ENCODE measurements around the gene ZCWPW2. TPM values are rescaled to one million over a fixed set of nuclear protein-coding genes. Genes with fewer than 3 reads are reported as not detected.

Gene ZCWPW2
- total RNA-seq, 2 donors from 2014 or later = 1.2 to 3.4 TPM

DNA sequence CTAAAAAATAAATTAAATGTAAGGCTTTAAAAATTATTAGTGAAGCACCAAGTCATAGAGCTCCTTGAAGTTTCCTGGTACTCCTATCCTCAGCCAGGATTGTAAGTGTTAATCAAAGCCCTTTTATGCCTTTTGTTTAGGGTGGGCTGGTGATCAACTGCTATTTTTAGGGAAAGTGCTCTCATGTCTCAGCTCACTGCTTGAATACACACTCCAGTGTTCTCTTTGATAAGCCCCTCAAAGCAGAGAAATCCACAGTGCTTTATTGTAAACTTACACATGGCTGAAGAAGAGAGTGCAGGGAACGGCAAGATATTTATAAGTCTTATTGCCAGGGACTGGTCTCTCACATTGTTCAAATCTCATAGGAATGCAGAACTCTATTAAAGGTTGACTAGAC lies 156.5 kb downstream of the ZCWPW2 start:
- TF ChIP-seq, protein P1, sequence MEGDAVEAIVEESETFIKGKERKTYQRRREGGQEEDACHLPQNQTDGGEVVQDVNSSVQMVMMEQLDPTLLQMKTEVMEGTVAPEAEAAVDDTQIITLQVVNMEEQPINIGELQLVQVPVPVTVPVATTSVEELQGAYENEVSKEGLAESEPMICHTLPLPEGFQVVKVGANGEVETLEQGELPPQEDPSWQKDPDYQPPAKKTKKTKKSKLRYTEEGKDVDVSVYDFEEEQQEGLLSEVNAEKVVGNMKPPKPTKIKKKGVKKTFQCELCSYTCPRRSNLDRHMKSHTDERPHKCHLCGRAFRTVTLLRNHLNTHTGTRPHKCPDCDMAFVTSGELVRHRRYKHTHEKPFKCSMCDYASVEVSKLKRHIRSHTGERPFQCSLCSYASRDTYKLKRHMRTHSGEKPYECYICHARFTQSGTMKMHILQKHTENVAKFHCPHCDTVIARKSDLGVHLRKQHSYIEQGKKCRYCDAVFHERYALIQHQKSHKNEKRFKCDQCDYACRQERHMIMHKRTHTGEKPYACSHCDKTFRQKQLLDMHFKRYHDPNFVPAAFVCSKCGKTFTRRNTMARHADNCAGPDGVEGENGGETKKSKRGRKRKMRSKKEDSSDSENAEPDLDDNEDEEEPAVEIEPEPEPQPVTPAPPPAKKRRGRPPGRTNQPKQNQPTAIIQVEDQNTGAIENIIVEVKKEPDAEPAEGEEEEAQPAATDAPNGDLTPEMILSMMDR (IDR thresholded peaks at IDR 0.05) = no peak
- Histone ChIP-seq H3K4me1 (no peaks in the 10 kb centered on the region), H3K36me3 (no peaks in the 10 kb centered on the region), H3K4me3 (no peak overlapping the region), H3K27ac (no peak overlapping the region), H3K9me3 (no peaks in the 10 kb centered on the region), H3K27me3 (no peaks in the 10 kb centered on the region)
- DNase-seq (ENCODE audit: low spot score) = no peak

DNA sequence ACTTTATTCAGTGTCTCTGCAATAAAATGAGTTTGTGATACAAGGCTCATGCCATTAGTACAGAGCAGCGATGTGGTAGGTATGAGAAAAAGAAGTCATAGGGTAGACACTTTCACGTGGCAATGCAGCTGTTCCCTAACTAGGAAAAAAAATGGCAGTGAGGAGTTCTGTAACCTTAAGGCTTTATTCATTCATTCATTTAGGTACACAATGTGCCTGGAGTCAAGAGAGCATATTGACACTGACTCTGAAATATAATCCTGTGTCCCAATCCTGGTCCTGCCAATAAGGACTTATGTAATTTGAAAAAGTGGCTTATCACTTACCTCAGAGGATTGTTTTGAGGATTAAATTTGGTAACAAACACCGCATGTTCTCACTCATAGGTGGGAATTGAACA lies 173.1 kb downstream of the ZCWPW2 start:
- H3K9me3 ChIP-seq = no peaks in the 10 kb centered on the region
- no peak overlapping the region for H3K4me3 ChIP-seq
- no peak for DNase-seq (ENCODE audit: low spot score)
- H3K4me1 ChIP-seq = no peaks in the 10 kb centered on the region
- H3K36me3 ChIP-seq = no peaks in the 10 kb centered on the region
- no peaks in the 10 kb centered on the region for H3K27me3 ChIP-seq
- H3K27ac ChIP-seq = no peak overlapping the region
- TF ChIP-seq, protein P1 (IDR thresholded peaks at IDR 0.05) = no peak

DNA sequence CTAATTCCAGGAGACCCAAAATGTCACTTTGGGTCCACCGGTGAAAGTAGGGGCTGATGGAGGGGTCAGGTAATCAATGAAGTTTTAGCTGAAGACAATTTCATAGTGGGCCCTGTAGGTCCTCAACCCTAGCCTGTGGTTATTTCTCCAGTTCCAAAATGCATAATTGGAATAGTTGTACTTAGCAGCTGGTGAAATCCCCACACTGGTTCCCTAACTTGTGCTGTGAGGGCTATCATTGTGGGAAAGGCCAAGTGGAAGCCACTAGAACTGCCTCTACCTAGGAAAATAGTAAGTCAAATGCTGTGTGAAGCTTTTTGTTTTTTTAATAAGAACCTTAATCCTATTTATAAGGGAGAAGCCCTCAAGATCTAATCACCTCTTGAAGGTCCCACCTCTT lies 193.8 kb downstream of the ZCWPW2 start:
- Histone ChIP-seq H3K27ac (no peak overlapping the region), H3K36me3 (no peaks in the 10 kb centered on the region), H3K4me3 (no peak overlapping the region), H3K4me1 (no peaks in the 10 kb centered on the region), H3K27me3 (no peaks in the 10 kb centered on the region), H3K9me3 (no peaks in the 10 kb centered on the region)
- TF ChIP-seq, protein P1 (IDR thresholded peaks at IDR 0.05) = no peak
- no peak for DNase-seq (ENCODE audit: low spot score)

DNA sequence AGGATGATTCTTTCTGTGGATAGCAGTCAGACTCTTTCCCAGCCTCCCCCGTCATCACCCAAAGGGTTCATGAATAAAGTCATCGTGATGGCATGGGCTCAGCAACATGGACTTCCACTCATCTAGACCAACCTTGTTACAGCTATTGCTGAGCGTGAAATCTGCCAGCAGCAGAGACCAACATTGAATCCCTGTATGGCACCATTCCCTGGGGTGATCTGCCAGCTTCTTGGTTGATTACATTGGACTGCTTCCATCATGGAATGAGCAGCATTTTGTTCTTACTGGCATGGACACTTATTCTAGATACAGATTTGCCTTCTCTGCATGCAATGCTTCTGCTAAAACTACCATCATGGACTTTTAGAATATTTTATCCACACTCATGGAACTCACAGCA lies 195.7 kb downstream of the ZCWPW2 start:
- no peaks in the 10 kb centered on the region for H3K27me3 ChIP-seq
- no peak overlapping the region for H3K4me3 ChIP-seq
- H3K27ac ChIP-seq = no peak overlapping the region
- TF ChIP-seq, protein P1 (IDR thresholded peaks at IDR 0.05) = no peak
- no peaks in the 10 kb centered on the region for H3K36me3 ChIP-seq
- DNase-seq (ENCODE audit: low spot score) = no peak
- no peaks in the 10 kb centered on the region for H3K4me1 ChIP-seq
- H3K9me3 ChIP-seq = no peaks in the 10 kb centered on the region

DNA sequence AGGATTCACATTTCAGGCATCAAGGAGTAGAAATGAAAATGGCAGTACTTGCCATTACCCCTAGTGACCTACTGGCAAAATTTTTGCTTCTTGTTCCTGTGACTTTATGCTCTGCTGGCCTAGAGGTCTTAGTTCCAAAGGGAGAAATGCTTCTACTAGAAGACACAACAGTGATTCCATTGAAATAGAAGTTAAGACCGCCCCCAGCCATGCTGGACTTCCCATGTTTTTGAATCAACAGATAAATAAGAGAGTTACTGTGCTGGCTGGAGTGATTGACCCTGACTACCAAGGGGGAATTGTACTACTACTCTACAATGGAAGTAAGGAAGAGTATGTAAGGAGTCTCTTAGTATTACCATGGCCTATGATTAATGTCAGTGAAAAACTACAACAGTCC lies 196.3 kb downstream of the ZCWPW2 start:
- no peaks in the 10 kb centered on the region for H3K9me3 ChIP-seq
- no peak overlapping the region for H3K27ac ChIP-seq
- H3K4me3 ChIP-seq = no peak overlapping the region
- no peaks in the 10 kb centered on the region for H3K27me3 ChIP-seq
- H3K36me3 ChIP-seq = no peaks in the 10 kb centered on the region
- DNase-seq (ENCODE audit: low spot score) = no peak
- H3K4me1 ChIP-seq = no peaks in the 10 kb centered on the region
- TF ChIP-seq, protein P1 (IDR thresholded peaks at IDR 0.05) = no peak

DNA sequence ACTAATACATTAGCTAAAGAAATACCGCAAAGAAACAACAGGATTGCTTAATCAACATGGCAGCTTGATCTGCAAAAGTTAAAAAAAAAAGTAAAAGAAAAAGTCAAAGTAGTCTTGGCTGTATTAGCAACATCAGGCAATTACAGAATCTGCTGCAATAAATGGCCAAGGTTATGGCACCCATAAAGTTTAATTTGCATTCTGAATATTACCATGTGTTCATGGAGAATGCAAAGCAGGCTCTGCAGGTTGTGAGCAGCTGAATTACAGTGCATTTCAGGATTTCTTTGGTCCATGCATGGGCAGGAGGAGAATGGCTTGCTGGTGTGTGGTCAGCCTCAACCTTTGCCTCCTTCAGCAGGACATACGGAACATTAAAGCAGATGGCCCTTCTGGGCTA lies 199.2 kb downstream of the ZCWPW2 start:
- no peaks in the 10 kb centered on the region for H3K36me3 ChIP-seq

More for the DNA sequence above, 199.2 kb downstream of the ZCWPW2 start:
- no peak for DNase-seq (ENCODE audit: low spot score)
- H3K9me3 ChIP-seq = no peaks in the 10 kb centered on the region
- no peak overlapping the region for H3K4me3 ChIP-seq
- H3K4me1 ChIP-seq = no peaks in the 10 kb centered on the region
- H3K27me3 ChIP-seq = no peaks in the 10 kb centered on the region
- TF ChIP-seq, protein P1 (IDR thresholded peaks at IDR 0.05) = no peak
- no peak overlapping the region for H3K27ac ChIP-seq

Measured in right atrium auricular region (tissue), 2 donors.